Loucy (cell line): ENCODE measurements around the gene NES.

Source experiments
- CTCF ChIP-seq: fragments of 200-600 bp; sonication (generic); conservative IDR thresholded peaks from 2 replicates; pipeline ENCODE4 v1.5.1; 2014; ENCODE audit warnings: mild to moderate bottlenecking, antibody characterized with exemption, low read length
- EZH2phosphoT487 ChIP-seq: fragments of 200-600 bp; IDR thresholded peaks from 2 replicates; pipeline ENCODE4 v1.6.1; 2018; ENCODE audit warnings: antibody characterized with exemption, mild to moderate bottlenecking, moderate library complexity, borderline replicate concordance

GRCh38 chr1:156641761-156642264 is 35.4 kb downstream of the NES start, which contains the start of gene BCAN:
- TF ChIP-seq CTCF (no peak), EZH2phosphoT487 (no peak)
